ENCODE results near the gene CALU. TPM values are rescaled to one million over a fixed set of nuclear protein-coding genes. Genes with fewer than 3 reads are reported as not detected.

Gene CALU
- total and polyA plus RNA-seq, 10 of the 15 experiments (the other 5 are each of a cell fraction or from before 2014, with no cell fraction given), result 31.2 to 75.6 (median 42.1) TPM

- ChIA-PET CTCF (interaction anchor here (1.1 to 1.3 kb wide), 2 partner anchors 10 to 20 kb away, joined by 3 read pairs; no protein-coding TSS in a partner anchor), RAD21 (ENCODE audit: unreplicated experiment) (no interaction called here), SMC1A (ENCODE audit: uncharacterized antibody, unreplicated experiment) (no interaction called here), POLR2A (no interaction called here)
- ATAC-seq (no peak), FAIRE-seq (no peak), DNase-seq (ENCODE audit: low read depth, low spot score) (no peak)
- H3K36me3 ChIP-seq (ENCODE audit: control insufficient read depth in 2 of 2, insufficient read depth in 2 of 2, low read length in 1 of 2), result no peaks in the 10 kb centered on the region
- H3K9me3 ChIP-seq (replicated peaks; ENCODE audit: control insufficient read depth, insufficient read depth, low read length), result no peaks in the 10 kb centered on the region
- H3K4me2 ChIP-seq (ENCODE audit: control insufficient read depth, insufficient read depth), result no peak overlapping the region
- H3K4me1 ChIP-seq (ENCODE audit: control insufficient read depth, insufficient read depth, low read length), result no peaks in the 10 kb centered on the region
- H2AFZ ChIP-seq (ENCODE audit: control insufficient read depth, low read depth, low read length), result no peak overlapping the region
- H3K27ac ChIP-seq (ENCODE audit: control insufficient read depth, insufficient read depth), result no peak overlapping the region
- no peak overlapping the region for H3K9ac ChIP-seq (ENCODE audit: control insufficient read depth, insufficient read depth, low read length)
- intact Hi-C loops (cut with micrococcal nuclease; ENCODE audit: unreplicated experiment) (no loop called here), in situ Hi-C loops (cut with MboI) (no loop called here)
- WGBS (ENCODE audit: insufficient coverage, insufficient replicate concordance, low lambda C conversion rate, missing lambda C conversion rate), result 32% methylated on average over 8 of the region's 8 CpGs
- H3K79me2 ChIP-seq (ENCODE audit: control insufficient read depth, insufficient read depth, low read length), result no peaks in the 10 kb centered on the region
- no peak overlapping the region for H3K4me3 ChIP-seq
- BruUV-seq (replicated peaks), result no TSS peak
- no peaks in the 10 kb centered on the region for H4K20me1 ChIP-seq (ENCODE audit: control insufficient read depth, insufficient read depth)
- H3K27me3 ChIP-seq (replicated peaks in 1 of 2; ENCODE audit: control insufficient read depth in 2 of 2, insufficient read depth in 2 of 2, low read length in 1 of 2), result no peaks in the 10 kb centered on the region
- no peak for TF ChIP-seq SREBF2 (IDR thresholded peaks at IDR 0.05; ENCODE audit: low read length)
- TF ChIP-seq NBN (IDR thresholded peaks at IDR 0.05), result no peak
- TF ChIP-seq ZBTB4 (CRISPR knock-in tag; IDR thresholded peaks at IDR 0.05), result no peak
- TF ChIP-seq IRF4 (IDR thresholded peaks at IDR 0.05; ENCODE audit: low read depth, low read length), result no peak
- TF ChIP-seq PRDM15 (CRISPR knock-in tag; IDR thresholded peaks at IDR 0.05), result no peak
- no peak for TF ChIP-seq NR2F1 (conservative IDR thresholded peaks at IDR 0.05)
- no peak for TF ChIP-seq KDM1A (IDR thresholded peaks at IDR 0.05; ENCODE audit: borderline replicate concordance)
- TF ChIP-seq CHD2 (IDR thresholded peaks at IDR 0.05; ENCODE audit: borderline replicate concordance, low read depth, low read length), result no peak
- TF ChIP-seq, protein P1, sequence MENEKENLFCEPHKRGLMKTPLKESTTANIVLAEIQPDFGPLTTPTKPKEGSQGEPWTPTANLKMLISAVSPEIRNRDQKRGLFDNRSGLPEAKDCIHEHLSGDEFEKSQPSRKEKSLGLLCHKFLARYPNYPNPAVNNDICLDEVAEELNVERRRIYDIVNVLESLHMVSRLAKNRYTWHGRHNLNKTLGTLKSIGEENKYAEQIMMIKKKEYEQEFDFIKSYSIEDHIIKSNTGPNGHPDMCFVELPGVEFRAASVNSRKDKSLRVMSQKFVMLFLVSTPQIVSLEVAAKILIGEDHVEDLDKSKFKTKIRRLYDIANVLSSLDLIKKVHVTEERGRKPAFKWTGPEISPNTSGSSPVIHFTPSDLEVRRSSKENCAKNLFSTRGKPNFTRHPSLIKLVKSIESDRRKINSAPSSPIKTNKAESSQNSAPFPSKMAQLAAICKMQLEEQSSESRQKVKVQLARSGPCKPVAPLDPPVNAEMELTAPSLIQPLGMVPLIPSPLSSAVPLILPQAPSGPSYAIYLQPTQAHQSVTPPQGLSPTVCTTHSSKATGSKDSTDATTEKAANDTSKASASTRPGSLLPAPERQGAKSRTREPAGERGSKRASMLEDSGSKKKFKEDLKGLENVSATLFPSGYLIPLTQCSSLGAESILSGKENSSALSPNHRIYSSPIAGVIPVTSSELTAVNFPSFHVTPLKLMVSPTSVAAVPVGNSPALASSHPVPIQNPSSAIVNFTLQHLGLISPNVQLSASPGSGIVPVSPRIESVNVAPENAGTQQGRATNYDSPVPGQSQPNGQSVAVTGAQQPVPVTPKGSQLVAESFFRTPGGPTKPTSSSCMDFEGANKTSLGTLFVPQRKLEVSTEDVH (IDR thresholded peaks at IDR 0.05; ENCODE audit: low read depth, partially characterized antibody), result no peak
- TF ChIP-seq, protein P2, sequence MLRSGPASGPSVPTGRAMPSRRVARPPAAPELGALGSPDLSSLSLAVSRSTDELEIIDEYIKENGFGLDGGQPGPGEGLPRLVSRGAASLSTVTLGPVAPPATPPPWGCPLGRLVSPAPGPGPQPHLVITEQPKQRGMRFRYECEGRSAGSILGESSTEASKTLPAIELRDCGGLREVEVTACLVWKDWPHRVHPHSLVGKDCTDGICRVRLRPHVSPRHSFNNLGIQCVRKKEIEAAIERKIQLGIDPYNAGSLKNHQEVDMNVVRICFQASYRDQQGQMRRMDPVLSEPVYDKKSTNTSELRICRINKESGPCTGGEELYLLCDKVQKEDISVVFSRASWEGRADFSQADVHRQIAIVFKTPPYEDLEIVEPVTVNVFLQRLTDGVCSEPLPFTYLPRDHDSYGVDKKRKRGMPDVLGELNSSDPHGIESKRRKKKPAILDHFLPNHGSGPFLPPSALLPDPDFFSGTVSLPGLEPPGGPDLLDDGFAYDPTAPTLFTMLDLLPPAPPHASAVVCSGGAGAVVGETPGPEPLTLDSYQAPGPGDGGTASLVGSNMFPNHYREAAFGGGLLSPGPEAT (IDR thresholded peaks at IDR 0.05; ENCODE audit: low read depth), result no peak
- TF ChIP-seq MYB (IDR thresholded peaks at IDR 0.05; ENCODE audit: borderline replicate concordance, low read depth, low read length), result no peak
- TF ChIP-seq KLF5 (IDR thresholded peaks at IDR 0.05; ENCODE audit: partially characterized antibody), result no peak
Measured at GRCh38 chr7:128714701-128715495, 24.3 kb upstream of the CALU start.
